Left colon (tissue), 2 donors: ENCODE measurements around the gene PLEKHG2. TPM values are rescaled to one million over a fixed set of nuclear protein-coding genes. Genes with fewer than 3 reads are reported as not detected.

Experiments used
- ATAC-seq: fragments of 200-7000 bp; cut with Tn5 transposase; one replicate; pipeline ENCODE4 v1.9.1; 2020; ENCODE audit warnings: mild to moderate bottlenecking, moderate library complexity
- DNase-seq, 2 donors: peaks; one replicate each; pipeline ENCODE4 v3.0.0-alpha.2; 2020
- intact Hi-C, 2 donors: fragments of 100-400 bp; cut with DNase I in 1 of 2; cut with micrococcal nuclease in 1 of 2; formaldehyde crosslinking; loops; one replicate each; pipeline versions ENCODE4 v1.11.2 to v1.14.0; 2022; cut with DNase I, micrococcal nuclease
- microRNA-seq, 2 donors: library from miRNA; unstranded; fragments of <30 nt; microRNA quantifications; one replicate each; pipeline versions ENCODE4 v1.1.0 to v1.2.0, GENCODE V29; 2020
- total RNA-seq, 2 donors: library from RNA; stranded (reverse); fragmentation: NEBNext Ultra II Directional; extraction: Animal tissue kit (Norgen Biotek cat#: 25700); gene quantifications; one replicate each; pipeline ENCODE4 v1.2.1, GENCODE V29; 2021
- donor health status: DM: no; HTN: no; CAD: no.
- donor health status: DM: yes; HTN: yes; CAD: no.

The PLEKHG2 gene
- total RNA-seq, 2 donors from 2014 or later = 6.2 to 9.3 TPM

DNA sequence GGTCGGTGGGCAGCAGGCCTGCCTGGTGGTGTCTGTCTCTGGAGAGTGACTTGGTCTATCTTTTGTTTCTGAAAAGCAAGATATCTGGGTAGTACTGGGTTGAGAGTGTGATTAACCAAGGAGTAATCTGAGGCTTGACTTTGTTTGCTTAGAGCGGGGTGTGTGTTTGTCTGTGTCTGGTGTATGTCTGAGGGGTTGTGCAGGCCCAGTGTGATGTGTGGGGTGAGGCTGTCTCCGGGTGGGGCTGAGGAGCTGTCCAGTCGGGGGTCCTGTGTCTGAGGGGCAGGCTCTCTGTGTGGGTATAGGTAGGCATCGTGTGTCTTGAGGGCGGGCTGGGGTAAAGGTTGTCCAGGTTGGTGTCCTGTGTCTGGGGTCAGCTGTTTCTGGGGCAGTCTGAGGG lies 57.1 kb downstream of the PLEKHG2 start:
- intact Hi-C loops = no loop called here
- no peak for ATAC-seq
- DNase-seq = no peak

DNA sequence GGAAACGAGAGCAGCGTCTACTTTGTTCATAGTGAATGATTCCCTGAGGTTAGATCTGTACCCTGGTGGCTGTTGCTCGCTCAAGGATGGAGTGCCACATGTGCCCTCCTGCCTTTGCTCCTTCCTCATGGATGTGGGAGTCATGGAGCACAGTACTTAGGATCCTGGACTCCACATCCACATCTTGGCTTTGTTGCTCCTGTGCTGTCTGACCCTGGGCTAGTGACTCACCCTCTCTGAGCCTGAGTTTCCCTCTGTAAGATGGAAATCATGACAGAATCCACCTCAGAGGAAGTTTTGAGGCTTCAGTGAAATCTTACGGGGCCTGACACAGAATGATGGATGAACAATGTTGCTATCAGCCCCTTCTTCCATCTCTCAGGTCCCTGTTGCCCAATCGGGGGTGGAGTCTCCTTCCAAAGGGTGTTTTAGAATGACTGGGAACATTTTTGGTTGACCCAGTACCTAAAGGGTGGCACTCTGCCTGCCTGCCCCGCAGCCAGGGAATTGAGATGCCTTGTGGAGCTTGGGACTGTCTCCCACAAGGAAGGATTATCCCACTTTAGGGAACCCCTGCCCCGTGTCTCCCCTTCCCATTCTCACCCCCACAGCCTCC lies 58.4 kb downstream of the PLEKHG2 start:
- intact Hi-C loops = loop anchor here in 1 of 2 donors (10.0 kb wide), 1 partner anchor 64 kb away; the partner anchor contains the start of gene EID2B
- DNase-seq (no peak), ATAC-seq (no peak)

DNA sequence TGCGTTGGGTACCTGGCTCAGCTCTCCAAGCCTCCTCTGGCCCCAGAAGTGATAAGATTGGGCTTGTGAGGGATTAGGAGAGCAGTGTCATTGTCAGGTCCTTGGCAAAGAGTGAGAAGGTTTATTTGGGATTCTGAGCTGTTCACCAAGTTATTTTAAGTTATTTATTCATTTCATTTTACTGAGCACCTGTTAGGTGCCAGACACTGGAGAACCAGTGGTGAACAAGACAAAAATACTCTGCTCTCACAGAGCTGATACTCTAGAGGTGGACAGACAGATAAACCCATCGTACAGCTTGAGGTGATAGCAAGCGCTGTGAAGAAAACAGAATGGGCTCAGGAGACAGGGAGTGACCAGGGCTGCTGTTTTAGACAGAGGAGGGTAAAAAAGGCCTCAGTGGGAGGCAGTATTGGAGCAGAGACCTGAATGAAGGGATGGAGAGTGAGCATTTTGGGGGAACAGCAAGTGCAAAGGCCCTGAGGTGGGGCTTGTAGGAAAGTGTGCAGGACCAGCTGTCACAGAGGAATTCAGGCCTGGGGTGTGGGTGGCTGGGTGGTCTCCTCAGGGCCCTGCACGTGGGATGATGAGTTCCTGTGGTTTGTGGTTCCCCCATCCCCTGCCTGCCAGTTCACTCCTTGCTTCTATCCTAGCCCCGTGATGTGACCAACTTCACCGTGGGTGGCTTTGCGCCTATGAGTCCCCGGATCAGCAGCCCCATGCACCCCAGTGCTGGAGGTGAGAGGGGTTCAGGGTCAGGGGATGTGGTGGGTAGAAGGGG lies 59.5 kb downstream of the PLEKHG2 start:
- DNase-seq (no peak), ATAC-seq (no peak)
- intact Hi-C loops = loop anchor here in 1 of 2 donors (10.0 kb wide), 1 partner anchor 63 kb away; the partner anchor contains the start of gene EID2B

DNA sequence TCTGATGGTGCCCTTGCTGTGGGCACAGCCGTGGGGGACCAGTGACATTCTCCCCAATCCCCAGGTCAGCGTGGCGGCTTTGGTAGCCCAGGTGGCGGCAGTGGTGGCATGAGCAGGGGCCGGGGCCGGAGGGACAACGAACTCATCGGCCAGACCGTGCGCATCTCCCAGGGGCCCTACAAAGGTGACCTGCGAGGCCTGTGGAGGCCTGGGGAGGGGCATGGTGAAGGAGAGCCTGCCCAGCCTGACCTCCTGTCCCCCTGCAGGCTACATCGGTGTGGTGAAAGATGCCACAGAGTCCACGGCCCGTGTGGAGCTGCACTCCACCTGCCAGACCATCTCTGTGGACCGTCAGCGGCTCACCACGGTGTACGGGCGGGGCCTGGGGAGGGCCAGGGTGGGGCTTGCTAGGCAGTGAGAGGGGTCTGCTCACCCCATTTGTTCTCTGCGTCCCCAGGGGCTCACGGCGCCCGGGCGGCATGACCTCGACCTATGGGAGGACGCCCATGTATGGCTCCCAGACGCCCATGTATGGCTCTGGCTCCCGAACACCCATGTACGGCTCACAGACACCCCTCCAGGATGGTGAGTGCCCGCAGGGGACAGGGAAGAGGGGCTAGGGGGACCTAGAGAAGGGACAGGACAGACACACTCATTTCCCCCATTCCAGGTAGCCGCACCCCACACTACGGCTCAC lies 60.4 kb downstream of the PLEKHG2 start:
- ATAC-seq = peak; percentile 13
- no peak for DNase-seq
- intact Hi-C loops = loop anchor here in 1 of 2 donors (10.0 kb wide), 1 partner anchor 62 kb away; the partner anchor contains the start of gene EID2B

DNA sequence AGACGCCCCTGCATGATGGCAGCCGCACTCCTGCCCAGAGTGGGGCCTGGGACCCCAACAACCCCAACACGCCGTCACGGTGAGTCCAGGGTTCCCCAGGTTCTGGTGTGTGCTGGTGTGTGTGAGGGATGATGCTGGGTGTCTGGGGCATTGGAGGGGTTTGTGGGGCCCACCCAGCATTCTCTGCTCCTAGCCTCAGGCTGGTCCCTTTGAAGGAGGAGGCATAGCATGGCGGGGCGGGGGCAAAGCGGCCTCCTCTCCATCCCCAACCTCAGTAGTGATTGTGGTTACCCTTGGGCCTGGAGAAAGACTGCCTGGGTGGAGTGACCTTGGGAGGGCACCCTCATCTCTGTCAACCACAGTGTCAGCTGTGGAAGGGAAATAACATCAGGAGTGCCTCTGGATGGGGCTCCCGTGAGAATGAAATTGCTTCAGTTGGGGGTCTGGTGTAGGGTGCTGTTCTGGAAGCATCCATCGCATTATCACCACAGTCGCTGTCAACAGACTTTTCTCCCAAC lies 61.0 kb downstream of the PLEKHG2 start:
- intact Hi-C loops = loop anchor here in 1 of 2 donors (10.0 kb wide), 1 partner anchor 61 kb away; the partner anchor contains the start of gene EID2B
- ATAC-seq (no peak), DNase-seq (no peak)

DNA sequence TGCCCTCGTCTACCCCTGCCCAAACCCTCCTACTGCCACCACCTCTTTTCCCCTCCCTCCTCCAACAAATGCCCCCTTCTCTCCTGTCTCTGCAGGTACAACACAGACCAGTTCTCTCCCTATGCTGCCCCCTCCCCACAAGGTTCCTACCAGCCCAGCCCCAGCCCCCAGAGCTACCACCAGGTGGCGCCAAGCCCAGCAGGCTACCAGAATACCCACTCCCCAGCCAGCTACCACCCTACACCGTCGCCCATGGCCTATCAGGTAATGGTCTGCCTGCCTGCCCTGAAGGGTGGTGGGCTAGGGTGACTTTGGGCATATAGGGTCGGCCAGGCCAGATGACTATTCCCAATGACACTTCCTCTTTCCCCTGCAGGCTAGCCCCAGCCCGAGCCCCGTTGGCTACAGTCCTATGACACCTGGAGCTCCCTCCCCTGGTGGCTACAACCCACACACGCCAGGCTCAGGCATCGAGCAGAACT lies 61.7 kb downstream of the PLEKHG2 start:
- peak; percentile 62 for ATAC-seq
- peak in 1 of 2 donors; percentile 65 for DNase-seq
- intact Hi-C loops = loop anchor here in 1 of 2 donors (10.0 kb wide), 1 partner anchor 61 kb away; the partner anchor contains the start of gene EID2B

DNA sequence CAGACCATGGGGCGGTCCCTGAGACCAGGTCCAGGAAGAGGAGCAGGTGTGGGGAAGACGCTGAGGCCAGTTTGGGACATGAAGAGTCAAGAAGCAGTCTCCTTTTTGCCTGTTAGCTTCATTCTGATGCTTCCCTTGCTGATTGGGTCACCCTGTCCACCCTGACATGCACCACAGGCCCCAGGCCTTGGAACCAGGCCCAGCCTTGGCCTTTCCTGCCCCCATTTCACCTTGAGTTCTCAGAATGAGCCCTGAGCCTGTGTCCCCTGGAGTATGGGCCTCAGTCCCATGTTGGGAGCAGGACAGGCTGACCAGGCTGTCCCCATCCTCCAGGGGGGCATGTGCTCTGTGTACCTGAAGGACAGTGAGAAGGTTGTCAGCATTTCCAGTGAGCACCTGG lies 63.3 kb downstream of the PLEKHG2 start:
- intact Hi-C loops = loop anchor here in 1 of 2 donors (10.0 kb wide), 1 partner anchor 59 kb away; the partner anchor contains the start of gene EID2B
- DNase-seq (no peak), ATAC-seq (no peak)

Small RNAs within 50 kb of the gene (microRNA-seq; reads per million reads assigned to microRNA genes)
- 2.1 to 4.1 reads per million in 2 donors for gene MIR4530

Other genes with a start within 250 kb of the PLEKHG2 start
- not detected for gene NCCRP1, start 215.7 kb upstream of the PLEKHG2 start, total RNA-seq
- not detected for gene SYCN, start 208.4 kb upstream of the PLEKHG2 start, total RNA-seq
- not detected for gene IFNL3, start 167.7 kb upstream of the PLEKHG2 start, total RNA-seq
- not detected for gene IFNL4, start 163.8 kb upstream of the PLEKHG2 start, total RNA-seq
- gene IFNL2, start 144.3 kb upstream of the PLEKHG2 start, total RNA-seq = not detected
- not detected for gene IFNL1, start 116.3 kb upstream of the PLEKHG2 start, total RNA-seq
- gene LRFN1, start 91.8 kb upstream of the PLEKHG2 start, total RNA-seq = under 1 TPM; 0.18 to 0.61 TPM
- gene GMFG, start 76.6 kb upstream of the PLEKHG2 start, total RNA-seq = 10 to 100 TPM in 1 of 2 donors, 1 to 10 TPM in 1; 7.0 to 17.8 TPM
- gene SAMD4B, start 70.2 kb upstream of the PLEKHG2 start, total RNA-seq = 10 to 100 TPM; 65.2 to 72.2 TPM
- 10 to 100 TPM; 30.5 to 31.2 TPM for gene PAF1, start 21.6 kb upstream of the PLEKHG2 start, total RNA-seq
- gene MED29, start 21.3 kb upstream of the PLEKHG2 start, total RNA-seq = 10 to 100 TPM; 30.4 to 32.4 TPM
- gene ZFP36, start 5.8 kb upstream of the PLEKHG2 start, total RNA-seq = 100 to 1,000 TPM; 152 to 391 TPM
- gene RPS16, start 23.3 kb downstream of the PLEKHG2 start, total RNA-seq = 1,000 to 10,000 TPM; 1,556 to 1,578 TPM
- 100 to 1,000 TPM in 1 of 2 donors, 10 to 100 TPM in 1; 89.1 to 101 TPM for gene SUPT5H, start 32.9 kb downstream of the PLEKHG2 start, total RNA-seq
- gene TIMM50, start 68.2 kb downstream of the PLEKHG2 start, total RNA-seq = 10 to 100 TPM; 40.8 to 47.8 TPM
- under 1 TPM in 1 of 2 donors, not detected in 1; 0.12 TPM for gene DLL3, start 86.3 kb downstream of the PLEKHG2 start, total RNA-seq
- not detected for gene SELENOV, start 102.5 kb downstream of the PLEKHG2 start, total RNA-seq
- under 1 TPM; 0.15 to 0.75 TPM for gene EID2B, start 120.2 kb downstream of the PLEKHG2 start, total RNA-seq
- gene EID2, start 127.5 kb downstream of the PLEKHG2 start, total RNA-seq = 10 to 100 TPM; 10.4 to 10.6 TPM
- not detected for gene LGALS13, start 189.9 kb downstream of the PLEKHG2 start, total RNA-seq
- gene LGALS16, start 243.2 kb downstream of the PLEKHG2 start, total RNA-seq = not detected